ENCODE data around the gene MEA1. TPM values are rescaled to one million over a fixed set of nuclear protein-coding genes. Genes with fewer than 3 reads are reported as not detected.

The MEA1 gene
- total and polyA plus RNA-seq, 2 donors (not counting 1 experiment from before 2014, with no cell fraction given) = 60.9 to 81.0 TPM

DNA sequence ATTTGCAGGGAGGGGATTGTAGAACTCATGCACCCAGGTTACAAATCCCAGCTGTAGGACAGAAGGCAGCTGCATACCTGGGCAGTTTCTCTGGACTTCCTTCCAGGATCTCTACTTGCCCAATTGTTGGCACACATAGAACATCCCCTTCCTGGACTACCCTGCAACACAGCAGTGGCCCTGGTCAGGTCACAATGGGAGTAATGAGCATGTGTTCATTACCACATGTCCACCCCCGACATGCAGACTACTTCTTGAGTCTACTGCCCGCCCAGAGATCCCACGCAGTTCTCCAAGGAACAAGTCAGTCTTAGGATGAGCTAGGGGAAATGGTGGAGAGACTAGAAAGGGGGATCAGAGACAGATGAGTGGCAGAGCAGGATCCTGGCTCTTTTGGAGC lies 39.8 kb downstream of the MEA1 start:
- Histone ChIP-seq H3K9ac (ENCODE audit: insufficient read depth, low read length) (no peak overlapping the region), H3K79me2 (ENCODE audit: control insufficient read depth, insufficient read depth, low read length) (peaks cover 10% of the 10 kb centered on the region), H3K9me3 (ENCODE audit: control insufficient read depth, insufficient read depth, low read depth, low read length) (no peaks in the 10 kb centered on the region), H3K27me3 (ENCODE audit: control insufficient read depth, insufficient read depth, low read length) (no peaks in the 10 kb centered on the region), H3K4me2 (ENCODE audit: extremely low read depth, insufficient read depth, low read length) (no peak overlapping the region), H3K36me3 (ENCODE audit: control insufficient read depth, insufficient read depth, low read length) (peaks cover 6% of the 10 kb centered on the region), H3K4me1 (ENCODE audit: control insufficient read depth, extremely low read depth, insufficient read depth, low read length) (no peaks in the 10 kb centered on the region), H2AFZ (ENCODE audit: low read length) (no peak overlapping the region), H3K27ac (ENCODE audit: insufficient read depth, low read length) (no peak overlapping the region), H4K20me1 (ENCODE audit: control insufficient read depth, extremely low read depth, insufficient read depth, low read length) (no peaks in the 10 kb centered on the region), H3K4me3 (replicated peaks in 1 of 4; ENCODE audit: control extremely low read depth in 1 of 4, insufficient read depth in 1 of 4, low read depth in 3 of 4, low read length in 4 of 4) (no peak overlapping the region)
- DNase-seq (ENCODE audit: low read depth in 2 of 2) = no peak
- TF ChIP-seq EZH2 (IDR thresholded peaks at IDR 0.05; ENCODE audit: low read length, missing control alignments) (no peak), CTCF (conservative IDR thresholded peaks at IDR 0.05 in 1 of 2, IDR thresholded peaks at IDR 0.05 in 1 of 2; ENCODE audit: low read depth in 1 of 2, low read length in 2 of 2) (no peak)

GRCh38 chr6:42971746-42972327 lies 41.9 kb downstream of the MEA1 start:
- TF ChIP-seq CTCF (conservative IDR thresholded peaks at IDR 0.05 in 1 of 2, IDR thresholded peaks at IDR 0.05 in 1 of 2; ENCODE audit: low read depth in 1 of 2, low read length in 2 of 2) = no peak
- H3K4me2 ChIP-seq (ENCODE audit: extremely low read depth, insufficient read depth, low read length) = no peak overlapping the region
- no peak for DNase-seq (ENCODE audit: low read depth in 2 of 2)

GRCh38 chr6:42970871-42971612 lies 42.7 kb downstream of the MEA1 start:
- H3K4me3 ChIP-seq (replicated peaks in 1 of 4; ENCODE audit: control extremely low read depth in 1 of 4, insufficient read depth in 1 of 4, low read depth in 3 of 4, low read length in 4 of 4) = no peak overlapping the region
- H3K27ac ChIP-seq (ENCODE audit: insufficient read depth, low read length) = no peak overlapping the region
- no peak for TF ChIP-seq CTCF (conservative IDR thresholded peaks at IDR 0.05 in 1 of 2, IDR thresholded peaks at IDR 0.05 in 1 of 2; ENCODE audit: low read depth in 1 of 2, low read length in 2 of 2)
- no peak for TF ChIP-seq EZH2 (IDR thresholded peaks at IDR 0.05; ENCODE audit: low read length, missing control alignments)
- H3K9me3 ChIP-seq (ENCODE audit: control insufficient read depth, insufficient read depth, low read depth, low read length) = no peaks in the 10 kb centered on the region
- no peaks in the 10 kb centered on the region for H4K20me1 ChIP-seq (ENCODE audit: control insufficient read depth, extremely low read depth, insufficient read depth, low read length)
- no peaks in the 10 kb centered on the region for H3K79me2 ChIP-seq (ENCODE audit: control insufficient read depth, insufficient read depth, low read length)
- peak in 1 of 2 donors; percentile 47 for DNase-seq (ENCODE audit: low read depth in 2 of 2)
- peaks cover 8% of the 10 kb centered on the region for H3K36me3 ChIP-seq (ENCODE audit: control insufficient read depth, insufficient read depth, low read length)
- no peak overlapping the region for H3K4me2 ChIP-seq (ENCODE audit: extremely low read depth, insufficient read depth, low read length)
- no peaks in the 10 kb centered on the region for H3K4me1 ChIP-seq (ENCODE audit: control insufficient read depth, extremely low read depth, insufficient read depth, low read length)
- H2AFZ ChIP-seq (ENCODE audit: low read length) = no peak overlapping the region
- no peaks in the 10 kb centered on the region for H3K27me3 ChIP-seq (ENCODE audit: control insufficient read depth, insufficient read depth, low read length)
- H3K9ac ChIP-seq (ENCODE audit: insufficient read depth, low read length) = no peak overlapping the region

More at GRCh38 chr6:42971746-42972327, 41.9 kb downstream of the MEA1 start:
- Histone ChIP-seq H3K4me3 (replicated peaks in 1 of 4; ENCODE audit: control extremely low read depth in 1 of 4, insufficient read depth in 1 of 4, low read depth in 3 of 4, low read length in 4 of 4) (no peak overlapping the region), H3K4me1 (ENCODE audit: control insufficient read depth, extremely low read depth, insufficient read depth, low read length) (no peaks in the 10 kb centered on the region), H4K20me1 (ENCODE audit: control insufficient read depth, extremely low read depth, insufficient read depth, low read length) (no peaks in the 10 kb centered on the region), H3K27me3 (ENCODE audit: control insufficient read depth, insufficient read depth, low read length) (no peaks in the 10 kb centered on the region), H3K36me3 (ENCODE audit: control insufficient read depth, insufficient read depth, low read length) (peaks cover 6% of the 10 kb centered on the region), H3K79me2 (ENCODE audit: control insufficient read depth, insufficient read depth, low read length) (no peaks in the 10 kb centered on the region), H3K27ac (ENCODE audit: insufficient read depth, low read length) (no peak overlapping the region), H3K9ac (ENCODE audit: insufficient read depth, low read length) (no peak overlapping the region), H2AFZ (ENCODE audit: low read length) (no peak overlapping the region), H3K9me3 (ENCODE audit: control insufficient read depth, insufficient read depth, low read depth, low read length) (no peaks in the 10 kb centered on the region)
